ENCODE measurements around the gene TARBP1. TPM values are rescaled to one million over a fixed set of nuclear protein-coding genes. Genes with fewer than 3 reads are reported as not detected.

Gene TARBP1
- 18.5 and 20.7 TPM in 2 replicates for total RNA-seq

GRCh38 chr1:234478481-234479309, at the start of gene TARBP1:
Gene TARBP1 (minus strand): TSS chr1:234479179. CDS start chr1:234479103, 76 bp downstream.

DNA sequence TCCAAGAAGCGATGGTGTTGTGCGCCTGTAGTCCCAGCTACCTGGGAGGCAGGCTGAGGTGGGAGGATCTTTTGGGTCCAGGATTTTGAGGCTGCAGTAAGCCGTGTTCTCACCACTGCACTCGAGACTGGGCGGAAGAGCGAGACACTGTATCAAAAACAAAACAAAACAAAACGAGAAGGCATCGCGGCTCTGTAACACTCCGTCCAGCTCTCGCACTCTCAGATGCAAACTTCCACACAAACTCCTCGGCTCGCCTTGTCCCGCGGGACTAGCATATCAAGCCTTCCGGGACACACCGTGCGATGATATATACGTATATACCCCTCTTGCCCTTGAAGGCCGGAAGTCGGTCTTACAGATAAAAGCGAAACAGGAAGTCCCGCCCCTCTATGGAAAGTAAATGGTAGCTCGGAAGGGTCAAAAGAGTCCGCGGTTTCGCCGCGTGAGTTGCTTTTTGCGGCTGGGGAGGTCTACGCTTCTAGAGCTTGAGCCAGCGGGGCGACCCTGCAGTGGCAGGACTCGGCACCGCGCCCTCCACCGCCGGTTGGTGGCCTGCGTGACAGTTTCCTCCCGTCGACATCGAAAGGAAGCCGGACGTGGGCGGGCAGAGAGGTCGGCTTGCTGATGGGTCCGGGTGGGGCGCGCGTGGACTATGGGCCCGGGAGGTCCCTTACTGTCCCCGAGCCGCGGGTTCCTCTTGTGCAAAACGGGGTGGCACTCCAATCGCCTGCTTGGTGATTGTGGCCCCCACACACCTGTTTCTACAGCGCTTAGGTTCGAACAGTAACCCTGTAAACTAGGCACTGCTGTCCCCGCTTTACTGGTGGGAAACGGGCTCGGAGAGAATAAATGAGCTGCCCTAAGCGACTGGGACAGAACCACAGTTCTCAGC, 105.7 kb downstream of the TARBP1 start, which contains the start of gene COA6:
COA6 (plus strand) TSS at position 393 of the 895 bp plus-strand sequence; CDS start at position 404, 11 bp downstream.

Other genes starting within 250 kb of the TARBP1 start
- 19.0 and 38.2 TPM in 2 replicates for gene COA6, start 105.7 kb downstream of the TARBP1 start, total RNA-seq
- 132 and 136 TPM in 2 replicates for gene IRF2BP2, start 131.0 kb upstream of the TARBP1 start, total RNA-seq

Measured in tracheal epithelial cell (primary cell).